IMR-90 (cell line): ENCODE results near the gene SNRNP70. TPM values are rescaled to one million over a fixed set of nuclear protein-coding genes. Genes with fewer than 3 reads are reported as not detected.

ENCODE experiments used
- ATAC-seq: fragments of 200-7000 bp; cut with Tn5 transposase; 2 replicates; pipeline ENCODE4 v1.9.1; 2020; ENCODE audit warnings: low read depth, mild to moderate bottlenecking, moderate library complexity
- BruUV-seq: library from RNA; stranded (reverse); fragments of 400-500 nt; replicated peaks from 2 replicates; lab custom pipeline; 2021; lab: Mats Ljungman, UMichigan
- CTCF ChIA-PET: fragments of 300-600 bp; formaldehyde crosslinking; extraction: SDS; loops from one replicate; lab custom pipeline; 2021; ENCODE audit warnings: antibody characterized with exemption; lab: Yijun Ruan, JAX
- POLR2A ChIA-PET: fragments of 300-600 bp; sonication (Branson Sonifier 250); formaldehyde crosslinking; loops from one replicate; lab custom pipeline; 2022; ENCODE audit warnings: antibody characterized with exemption; ENCODE audit not compliant: unreplicated experiment; lab: Charles Lee
- DNase-seq: peaks from one replicate; pipeline ENCODE4 v3.0.0; 2013
- H2AFZ ChIP-seq: replicated peaks from 2 replicates; pipeline ENCODE3; 2013; ENCODE audit warnings: low read length, mild to moderate bottlenecking; ENCODE audit not compliant: poor library complexity
- H2AK5ac ChIP-seq: 2 replicates; pipeline ENCODE4 v1.6.1; 2013; ENCODE audit warnings: low read depth, low read length, inconsistent platforms
- H2AK9ac ChIP-seq: replicated peaks from 2 replicates; pipeline ENCODE3; 2013; ENCODE audit warnings: mild to moderate bottlenecking, low read depth, low read length, moderate library complexity; ENCODE audit not compliant: poor library complexity
- H2BK120ac ChIP-seq: 2 replicates; pipeline ENCODE4 v1.6.1; 2013; ENCODE audit warnings: low read depth, low read length, inconsistent platforms
- H2BK15ac ChIP-seq: 3 replicates; pipeline ENCODE4 v1.6.1; 2013; ENCODE audit warnings: low read depth, low read length, inconsistent platforms
- H2BK20ac ChIP-seq: 2 replicates; pipeline ENCODE4 v1.6.1; 2013; ENCODE audit warnings: low read depth, mild to moderate bottlenecking, inconsistent platforms, low read length, moderate library complexity
- H2BK5ac ChIP-seq: 2 replicates; pipeline ENCODE4 v1.6.1; 2013; ENCODE audit warnings: mild to moderate bottlenecking, low read depth, low read length, inconsistent platforms; ENCODE audit not compliant: poor library complexity, severe bottlenecking
- H3K14ac ChIP-seq: replicated peaks from 2 replicates; pipeline ENCODE4 v1.6.1; 2013; ENCODE audit warnings: low read depth, low read length, inconsistent platforms
- H3K18ac ChIP-seq: 2 replicates; pipeline ENCODE4 v1.6.1; 2013; ENCODE audit warnings: low read depth, low read length, control low read depth
- H3K23ac ChIP-seq: 2 replicates; pipeline ENCODE4 v1.6.1; 2013; ENCODE audit warnings: low read depth, low read length, inconsistent platforms
- H3K27ac ChIP-seq: 2 replicates; pipeline ENCODE4 v1.5.1; 2013; ENCODE audit warnings: mild to moderate bottlenecking, control low read depth, low read length; ENCODE audit not compliant: insufficient read depth
- H3K27me3 ChIP-seq: 2 replicates; pipeline ENCODE4 v1.6.1; 2013; ENCODE audit warnings: low read length; ENCODE audit not compliant: control insufficient read depth, insufficient read depth
- H3K36me3 ChIP-seq: 2 replicates; pipeline ENCODE4 v1.6.1; 2013; ENCODE audit warnings: low read length, mixed read lengths; ENCODE audit not compliant: control insufficient read depth, insufficient read depth
- H3K4ac ChIP-seq: 2 replicates; pipeline ENCODE4 v1.6.1; 2013; ENCODE audit warnings: low read depth, low read length, inconsistent platforms
- H3K4me1 ChIP-seq: 2 replicates; pipeline ENCODE4 v1.6.1; 2013; ENCODE audit warnings: low read length, mixed read lengths; ENCODE audit not compliant: control insufficient read depth, insufficient read depth
- H3K4me2 ChIP-seq: 2 replicates; pipeline ENCODE4 v1.6.1; 2013; ENCODE audit warnings: low read depth, mild to moderate bottlenecking, control low read depth, low read length, moderate library complexity
- H3K4me3 ChIP-seq: 2 replicates; pipeline ENCODE4 v1.5.1; 2013; ENCODE audit warnings: low read depth, mild to moderate bottlenecking, control low read depth, low read length, moderate library complexity; ENCODE audit not compliant: insufficient read depth
- H3K56ac ChIP-seq: 2 replicates; pipeline ENCODE4 v1.6.1; 2013; ENCODE audit warnings: low read length, inconsistent platforms; ENCODE audit not compliant: insufficient read depth; ENCODE audit errors: extremely low read depth
- H3K79me1 ChIP-seq, 2 experiments: 2 replicates each; pipeline ENCODE4 v1.6.1; 2013; ENCODE audit warnings: low read length in 2 of 2, inconsistent platforms in 1 of 2, low read depth in 1 of 2
- H3K9ac ChIP-seq: 2 replicates; pipeline ENCODE4 v1.6.1; 2013; ENCODE audit warnings: low read depth, low read length, control low read depth
- H3K9me1 ChIP-seq: 2 replicates; pipeline ENCODE4 v1.6.1; 2013; ENCODE audit warnings: low read length, inconsistent platforms; ENCODE audit not compliant: insufficient read depth
- H3K9me3 ChIP-seq: 2 replicates; pipeline ENCODE4 v1.6.1; 2013; ENCODE audit warnings: low read length; ENCODE audit not compliant: control insufficient read depth, insufficient read depth
- H4K20me1 ChIP-seq: 2 replicates; pipeline ENCODE4 v1.6.1; 2013; ENCODE audit warnings: low read length, inconsistent platforms; ENCODE audit not compliant: insufficient read depth
- H4K5ac ChIP-seq: 2 replicates; pipeline ENCODE4 v1.6.1; 2013; ENCODE audit warnings: mild to moderate bottlenecking, low read depth, low read length, control low read depth
- H4K8ac ChIP-seq, 2 experiments: 2 replicates each; pipeline ENCODE4 v1.6.1; 2013; ENCODE audit warnings: low read depth in 2 of 2, low read length in 2 of 2, control low read depth in 1 of 2, inconsistent platforms in 1 of 2
- H4K91ac ChIP-seq: 2 replicates; pipeline ENCODE4 v1.6.1; 2013; ENCODE audit warnings: low read depth, low read length, inconsistent platforms; ENCODE audit not compliant: insufficient read depth
- BHLHE40 ChIP-seq: fragments of 150-350 bp; IDR thresholded peaks from 2 replicates; pipeline ENCODE4 v1.6.1; 2016; ENCODE audit warnings: mild to moderate bottlenecking, low read depth, low read length
- CEBPB ChIP-seq: IDR thresholded peaks from 2 replicates; pipeline ENCODE4 v1.6.1; 2012; ENCODE audit warnings: low read depth, low read length, improper control_type of control experiment
- FOS ChIP-seq: fragments of 150-350 bp; IDR thresholded peaks from 2 replicates; pipeline ENCODE4 v1.6.1; 2016; ENCODE audit warnings: low read depth, low read length
- MAFK ChIP-seq: IDR thresholded peaks from 2 replicates; pipeline ENCODE4 v1.6.1; 2012; ENCODE audit warnings: low read depth, low read length, improper control_type of control experiment
- MAZ ChIP-seq: IDR thresholded peaks from 2 replicates; pipeline ENCODE4 v1.6.1; 2012; ENCODE audit warnings: low read depth, mild to moderate bottlenecking, low read length, improper control_type of control experiment, moderate library complexity, borderline replicate concordance
- MXI1 ChIP-seq: IDR thresholded peaks from 2 replicates; pipeline ENCODE4 v1.6.1; 2012; ENCODE audit warnings: low read depth, mild to moderate bottlenecking, low read length, moderate library complexity, borderline replicate concordance
- NFE2L2 ChIP-seq: fragments of 150-350 bp; IDR thresholded peaks from 2 replicates; pipeline ENCODE4 v1.6.1; 2016; ENCODE audit warnings: low read depth, mild to moderate bottlenecking, low read length
- POLR2A ChIP-seq: IDR thresholded peaks from 2 replicates; pipeline ENCODE4 v1.6.1; 2012; ENCODE audit warnings: mild to moderate bottlenecking, low read depth, low read length
- RAD21 ChIP-seq: IDR thresholded peaks from 2 replicates; pipeline ENCODE4 v1.6.1; 2012; ENCODE audit warnings: low read length, improper control_type of control experiment
- RCOR1 ChIP-seq: IDR thresholded peaks from 2 replicates; pipeline ENCODE4 v1.6.1; 2012; ENCODE audit warnings: mild to moderate bottlenecking, low read length, improper control_type of control experiment; ENCODE audit not compliant: insufficient replicate concordance
- RFX5 ChIP-seq: IDR thresholded peaks from 2 replicates; pipeline ENCODE4 v1.8.0; 2012; ENCODE audit warnings: low read depth, mild to moderate bottlenecking, low read length, moderate library complexity
- SMC3 ChIP-seq: fragments of 150-350 bp; IDR thresholded peaks from 2 replicates; pipeline ENCODE4 v1.6.1; 2016; ENCODE audit warnings: low read depth, mild to moderate bottlenecking, antibody characterized with exemption, low read length, moderate library complexity
- USF2 ChIP-seq: fragments of 150-350 bp; IDR thresholded peaks from 2 replicates; pipeline ENCODE4 v1.6.1; 2017; ENCODE audit warnings: mild to moderate bottlenecking, antibody characterized with exemption, low read length, low read depth
- WGBS, 2 experiments: methylation state at CpG; one replicate each; pipeline versions ENCODE4 v1.1.5 to v1.1.7; 2013; ENCODE audit warnings: missing lambda C conversion rate in 2 of 2; ENCODE audit not compliant: insufficient read length in 1 of 2; ENCODE audit errors: extremely low coverage in 2 of 2; 5-methylcytosine and 5-hydroxymethylcytosine counted together
- dilution Hi-C: fragments of 300-500 bp; cut with HindIII; formaldehyde crosslinking; loops from one replicate; pipeline ENCODE4 v1.14.3; 2018; ENCODE audit warnings: low sequenced_read_pairs; ENCODE audit not compliant: unreplicated experiment
- in situ Hi-C: fragments of 300-500 bp; cut with MboI; formaldehyde crosslinking; loops from 3 replicates; pipeline ENCODE4 v1.14.3; 2019; ENCODE audit warnings: low sequenced_read_pairs, inconsistent platforms, mixed read lengths
- intact Hi-C: fragments of 100-400 bp; cut with micrococcal nuclease; formaldehyde crosslinking; loops from 2 replicates; pipeline ENCODE4 v1.10.0; 2022
- polyA plus RNA-seq, 3 experiments: library from polyadenylated mRNA; depleted of rRNA; stranded (reverse); fragments of >200 nt; gene quantifications; 2 replicates each; pipeline ENCODE4 v1.2.3, GENCODE V29; 2012; ENCODE audit warnings: low replicate concordance in 1 of 3
- total RNA-seq: library from RNA; depleted of rRNA; stranded (reverse); fragments of >200 nt; gene quantifications from 2 replicates; pipeline ENCODE4 v1.2.3, GENCODE V29; 2012
- TF ChIP-seq, protein P1 (sequence below): fragments of 150-350 bp; IDR thresholded peaks from 2 replicates; pipeline ENCODE4 v1.6.1; 2016; ENCODE audit warnings: low read depth, mild to moderate bottlenecking, low read length, moderate library complexity, borderline replicate concordance
- TF ChIP-seq, protein P2 (sequence below): conservative IDR thresholded peaks from 2 replicates; pipeline ENCODE4 v1.5.1; 2012; ENCODE audit warnings: mild to moderate bottlenecking, low read depth, low read length, improper control_type of control experiment

The SNRNP70 gene
- total and polyA plus RNA-seq, 2 of the 4 experiments (the other 2 are of a cell fraction) = 72.8 to 200 TPM

DNA sequence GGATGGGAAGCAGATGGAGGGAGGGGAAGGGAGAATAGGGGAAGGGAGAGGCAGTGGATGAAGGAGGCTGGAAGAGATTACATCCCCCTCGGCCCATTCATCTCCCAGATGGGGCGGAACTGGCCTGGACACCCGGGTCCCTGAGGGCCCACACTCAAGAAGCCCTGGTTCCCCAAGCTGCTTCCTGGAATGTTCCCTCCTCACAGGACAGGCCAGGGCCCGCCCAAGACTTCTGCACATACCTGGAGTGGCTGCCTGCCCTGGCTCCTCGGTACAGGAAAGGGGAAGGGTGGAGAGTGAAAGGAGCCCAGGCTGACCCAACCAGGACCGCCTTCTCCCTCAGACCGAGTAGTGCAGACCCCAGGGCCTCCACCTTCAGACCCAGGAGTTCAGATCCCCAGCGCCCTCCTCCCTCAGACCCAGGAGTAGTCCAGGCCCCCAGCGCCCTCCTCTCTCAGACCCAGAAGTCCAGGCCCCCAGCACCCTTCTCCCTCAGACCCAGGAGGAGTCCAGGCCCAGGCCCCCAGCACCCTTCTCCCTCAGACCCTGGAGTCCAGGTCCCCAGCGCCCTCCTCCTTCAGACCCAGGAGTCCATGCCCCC, 21.1 kb upstream of the SNRNP70 start:
- no peak overlapping the region; the same call in 1 of the 2 replicates for H3K14ac ChIP-seq
- no TSS peak for BruUV-seq
- TF ChIP-seq MAZ (no peak), SMC3 (no peak), RFX5 (no peak), MXI1 (no peak), MAFK (no peak), RAD21 (no peak), BHLHE40 (no peak), POLR2A (no peak), RCOR1 (no peak), FOS (no peak), USF2 (no peak), CEBPB (no peak), NFE2L2 (no peak)
- TF ChIP-seq, protein P1, sequence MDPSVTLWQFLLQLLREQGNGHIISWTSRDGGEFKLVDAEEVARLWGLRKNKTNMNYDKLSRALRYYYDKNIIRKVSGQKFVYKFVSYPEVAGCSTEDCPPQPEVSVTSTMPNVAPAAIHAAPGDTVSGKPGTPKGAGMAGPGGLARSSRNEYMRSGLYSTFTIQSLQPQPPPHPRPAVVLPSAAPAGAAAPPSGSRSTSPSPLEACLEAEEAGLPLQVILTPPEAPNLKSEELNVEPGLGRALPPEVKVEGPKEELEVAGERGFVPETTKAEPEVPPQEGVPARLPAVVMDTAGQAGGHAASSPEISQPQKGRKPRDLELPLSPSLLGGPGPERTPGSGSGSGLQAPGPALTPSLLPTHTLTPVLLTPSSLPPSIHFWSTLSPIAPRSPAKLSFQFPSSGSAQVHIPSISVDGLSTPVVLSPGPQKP = no peak
- TF ChIP-seq, protein P2, sequence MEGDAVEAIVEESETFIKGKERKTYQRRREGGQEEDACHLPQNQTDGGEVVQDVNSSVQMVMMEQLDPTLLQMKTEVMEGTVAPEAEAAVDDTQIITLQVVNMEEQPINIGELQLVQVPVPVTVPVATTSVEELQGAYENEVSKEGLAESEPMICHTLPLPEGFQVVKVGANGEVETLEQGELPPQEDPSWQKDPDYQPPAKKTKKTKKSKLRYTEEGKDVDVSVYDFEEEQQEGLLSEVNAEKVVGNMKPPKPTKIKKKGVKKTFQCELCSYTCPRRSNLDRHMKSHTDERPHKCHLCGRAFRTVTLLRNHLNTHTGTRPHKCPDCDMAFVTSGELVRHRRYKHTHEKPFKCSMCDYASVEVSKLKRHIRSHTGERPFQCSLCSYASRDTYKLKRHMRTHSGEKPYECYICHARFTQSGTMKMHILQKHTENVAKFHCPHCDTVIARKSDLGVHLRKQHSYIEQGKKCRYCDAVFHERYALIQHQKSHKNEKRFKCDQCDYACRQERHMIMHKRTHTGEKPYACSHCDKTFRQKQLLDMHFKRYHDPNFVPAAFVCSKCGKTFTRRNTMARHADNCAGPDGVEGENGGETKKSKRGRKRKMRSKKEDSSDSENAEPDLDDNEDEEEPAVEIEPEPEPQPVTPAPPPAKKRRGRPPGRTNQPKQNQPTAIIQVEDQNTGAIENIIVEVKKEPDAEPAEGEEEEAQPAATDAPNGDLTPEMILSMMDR = no peak
- ChIA-PET POLR2A (no interaction called here), CTCF (interaction anchor here (1.3 kb wide), 1 partner anchor 10 kb away, joined by 3 read pairs; no protein-coding TSS in a partner anchor)
- H4K8ac ChIP-seq = no peak overlapping the region
- intact Hi-C loops = no loop called here
- DNase-seq (no peak), ATAC-seq (no peak)
- no peak overlapping the region for H3K4me3 ChIP-seq
- peak overlapping the region; percentile 14 for H3K4me2 ChIP-seq
- no peaks in the 10 kb centered on the region for H3K9me1 ChIP-seq
- no peak overlapping the region for H3K4ac ChIP-seq
- in situ Hi-C loops = no loop called here
- peaks cover 41% of the 10 kb centered on the region for H3K27me3 ChIP-seq
- no peaks in the 10 kb centered on the region for H4K20me1 ChIP-seq
- H2BK15ac ChIP-seq = no peak overlapping the region
- no peak overlapping the region for H2AK5ac ChIP-seq
- H2AFZ ChIP-seq = no peak overlapping the region
- H3K9ac ChIP-seq = no peak overlapping the region
- no peaks in the 10 kb centered on the region for H3K36me3 ChIP-seq
- dilution Hi-C loops = no loop called here
- H4K5ac ChIP-seq = no peak overlapping the region
- 53% methylated on average over 2 of the region's 10 CpGs; no CpG with 5 or more reads in 1 of the 2 experiments for WGBS, 2 experiments
- H3K27ac ChIP-seq = no peak overlapping the region
- H3K23ac ChIP-seq = no peak overlapping the region
- no peaks in the 10 kb centered on the region; a peak in 1 of 4 replicates for H3K79me1 ChIP-seq
- peaks cover 2% of the 10 kb centered on the region; the same call in 1 of the 2 replicates for H3K9me3 ChIP-seq
- H2BK120ac ChIP-seq = no peak overlapping the region
- no peak overlapping the region for H2BK5ac ChIP-seq
- no peak overlapping the region for H2AK9ac ChIP-seq
- H3K4me1 ChIP-seq = peaks cover 2% of the 10 kb centered on the region; the same call in 1 of the 2 replicates
- H3K56ac ChIP-seq = no peak overlapping the region
- no peak overlapping the region for H4K91ac ChIP-seq
- no peak overlapping the region for H2BK20ac ChIP-seq
- no peak overlapping the region for H3K18ac ChIP-seq
